ENCODE results near the gene AHCTF1. TPM values are rescaled to one million over a fixed set of nuclear protein-coding genes. Genes with fewer than 3 reads are reported as not detected.

Gene AHCTF1
- total and polyA plus RNA-seq, 2 of the 8 experiments (the other 6 are each of a cell fraction or from before 2014, with no cell fraction given): 7.9 to 44.5 TPM

- Histone ChIP-seq H3K56ac (replicated peaks; ENCODE audit: insufficient read length, low read depth, low read length) (no peak overlapping the region), H3K9me3 (ENCODE audit: insufficient read depth in 2 of 2, low read depth in 1 of 2, low read length in 1 of 2) (peaks cover 23 to 32% of the 10 kb centered on the region in 2 experiments), H4K20me1 (replicated peaks in 1 of 2; ENCODE audit: control insufficient read depth in 1 of 2, insufficient read depth in 2 of 2, low read length in 2 of 2) (no peaks in the 10 kb centered on the region), H3K79me2 (ENCODE audit: control insufficient read depth in 1 of 2, insufficient read depth in 2 of 2, low read length in 2 of 2) (no peaks in the 10 kb centered on the region), H3K4me2 (ENCODE audit: insufficient read depth in 1 of 2, low read depth in 2 of 2, low read length in 2 of 2) (no peak overlapping the region), H3K18ac (ENCODE audit: extremely low read depth, low read length) (no peak overlapping the region), H3K4me3 (ENCODE audit: extremely low read depth in 1 of 4, insufficient read depth in 2 of 4, low read depth in 3 of 4, low read length in 4 of 4) (no peak overlapping the region), H3K23ac (ENCODE audit: insufficient read length) (no peak overlapping the region), H3K23me2 (ENCODE audit: low read depth, low read length) (no peaks in the 10 kb centered on the region), H3K27me3 (replicated peaks in 1 of 4; ENCODE audit: control insufficient read depth in 3 of 4, extremely low read depth in 1 of 4, insufficient read depth in 3 of 4, low read length in 3 of 4) (no peaks in the 10 kb centered on the region), H4K8ac (ENCODE audit: extremely low read depth, insufficient read depth, low read length) (no peak overlapping the region), H3K36me3 (ENCODE audit: control insufficient read depth in 2 of 4, insufficient read depth in 4 of 4, low read length in 3 of 4) (peaks cover 0 to 30% (median 7%) of the 10 kb centered on the region in 4 experiments; a peak in 4 of 8 replicates), H3K27ac (ENCODE audit: low read depth, low read length) (no peak overlapping the region), H4K91ac (replicated peaks; ENCODE audit: insufficient read length, low read length) (no peak overlapping the region), H2AFZ (ENCODE audit: low read length) (no peak overlapping the region), H2BK120ac (replicated peaks; ENCODE audit: low read depth, low read length) (no peak overlapping the region), H3K14ac (ENCODE audit: insufficient read length) (no peak overlapping the region), H2BK12ac (ENCODE audit: low read depth, low read length) (no peak overlapping the region), H2BK15ac (ENCODE audit: low read length) (no peak overlapping the region), H2BK20ac (ENCODE audit: low read length) (no peak overlapping the region), H3K79me1 (ENCODE audit: low read depth, low read length) (no peaks in the 10 kb centered on the region), H3K4me1 (replicated peaks in 1 of 4; ENCODE audit: control insufficient read depth in 3 of 4, insufficient read depth in 4 of 4, low read length in 3 of 4) (no peaks in the 10 kb centered on the region), H3K4ac (replicated peaks; ENCODE audit: insufficient read length, low read depth, low read length) (no peak overlapping the region), H2AK5ac (ENCODE audit: low read depth, low read length) (no peak overlapping the region), H2BK5ac (ENCODE audit: low read depth, low read length) (no peak overlapping the region), H3K9ac (replicated peaks in 1 of 4; ENCODE audit: extremely low read depth in 1 of 4, low read depth in 3 of 4, low read length in 3 of 4) (no peak overlapping the region), H4K5ac (ENCODE audit: insufficient read length, low read depth, low read length) (no peak overlapping the region)
- CTCF ChIA-PET (ENCODE audit: partially characterized antibody): interaction anchor here (0.8 kb wide), 1 partner anchor 153 kb away, joined by 3 read pairs; no protein-coding TSS in a partner anchor
- POLR2A ChIA-PET (ENCODE audit: partially characterized antibody): no interaction called here
- 88% methylated on average over 2 of the region's 2 CpGs; no CpG with 5 or more reads in 1 of the 2 experiments for WGBS, 2 experiments (ENCODE audit: extremely low coverage in 1 of 2, insufficient coverage in 1 of 2, insufficient read length in 1 of 2, insufficient replicate concordance in 2 of 2, low coverage in 1 of 2, low lambda C conversion rate in 2 of 2, missing lambda C conversion rate in 1 of 2)
- FAIRE-seq: no peak
- no peak for DNase-seq (ENCODE audit: low read depth in 1 of 2, low spot score in 2 of 2)
- TF ChIP-seq KDM4A (IDR thresholded peaks at IDR 0.05; ENCODE audit: low read depth, low read length, severe bottlenecking): no peak
- TF ChIP-seq SUZ12 (IDR thresholded peaks at IDR 0.05; ENCODE audit: low read length): no peak
- no peak for TF ChIP-seq RBBP5 (IDR thresholded peaks at IDR 0.05; ENCODE audit: borderline replicate concordance, low read depth, low read length)
- TF ChIP-seq SP2 (IDR thresholded peaks at IDR 0.05; ENCODE audit: low read length): no peak
- TF ChIP-seq, protein P1, sequence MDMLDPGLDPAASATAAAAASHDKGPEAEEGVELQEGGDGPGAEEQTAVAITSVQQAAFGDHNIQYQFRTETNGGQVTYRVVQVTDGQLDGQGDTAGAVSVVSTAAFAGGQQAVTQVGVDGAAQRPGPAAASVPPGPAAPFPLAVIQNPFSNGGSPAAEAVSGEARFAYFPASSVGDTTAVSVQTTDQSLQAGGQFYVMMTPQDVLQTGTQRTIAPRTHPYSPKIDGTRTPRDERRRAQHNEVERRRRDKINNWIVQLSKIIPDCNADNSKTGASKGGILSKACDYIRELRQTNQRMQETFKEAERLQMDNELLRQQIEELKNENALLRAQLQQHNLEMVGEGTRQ (IDR thresholded peaks at IDR 0.05; ENCODE audit: low read length): no peak
- TF ChIP-seq NANOG (IDR thresholded peaks at IDR 0.05; ENCODE audit: insufficient read depth, low read depth, low read length, poor library complexity, severe bottlenecking): no peak
- TF ChIP-seq SP1 (IDR thresholded peaks at IDR 0.05; ENCODE audit: low read depth, low read length): no peak
- TF ChIP-seq KDM1A (IDR thresholded peaks at IDR 0.05; ENCODE audit: borderline replicate concordance, low read length): no peak
- TF ChIP-seq, protein P2, sequence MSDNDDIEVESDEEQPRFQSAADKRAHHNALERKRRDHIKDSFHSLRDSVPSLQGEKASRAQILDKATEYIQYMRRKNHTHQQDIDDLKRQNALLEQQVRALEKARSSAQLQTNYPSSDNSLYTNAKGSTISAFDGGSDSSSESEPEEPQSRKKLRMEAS (IDR thresholded peaks at IDR 0.05): no peak
- TF ChIP-seq BCL11A (IDR thresholded peaks at IDR 0.05; ENCODE audit: low read depth in 2 of 2, low read length in 2 of 2): no peak
- TF ChIP-seq, protein P3, sequence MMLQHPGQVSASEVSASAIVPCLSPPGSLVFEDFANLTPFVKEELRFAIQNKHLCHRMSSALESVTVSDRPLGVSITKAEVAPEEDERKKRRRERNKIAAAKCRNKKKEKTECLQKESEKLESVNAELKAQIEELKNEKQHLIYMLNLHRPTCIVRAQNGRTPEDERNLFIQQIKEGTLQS (IDR thresholded peaks at IDR 0.05; ENCODE audit: insufficient read depth, low read depth, low read length): no peak
- no peak for TF ChIP-seq POLR2AphosphoS5 (IDR thresholded peaks at IDR 0.05; ENCODE audit: low read depth, low read length)
- TF ChIP-seq SP4 (IDR thresholded peaks at IDR 0.05; ENCODE audit: low read length): no peak
These were observed 34.8 kb upstream of the AHCTF1 start for GRCh38 chr1:246966502-246966901.
